ENCODE data around the gene HDAC4.

HDAC4 gene

GRCh38 chr2:239008004-239008403, 392.8 kb downstream of the HDAC4 start:
- Histone ChIP-seq H4K8ac (ENCODE audit: low read depth, low read length) (no peak overlapping the region), H3K9me3 (ENCODE audit: insufficient read depth, low read depth, low read length) (peaks cover 5% of the 10 kb centered on the region), H3K4me1 (ENCODE audit: control insufficient read depth in 1 of 2, insufficient read depth in 2 of 2, low read length in 2 of 2) (no peaks in the 10 kb centered on the region), H3K27ac (ENCODE audit: low read depth, low read length) (no peak overlapping the region), H3K23ac (ENCODE audit: low read length) (no peak overlapping the region), H2BK5ac (ENCODE audit: low read depth, low read length, poor library complexity) (no peak overlapping the region), H3K27me3 (ENCODE audit: insufficient read depth, low read length) (no peaks in the 10 kb centered on the region), H2AK5ac (ENCODE audit: low read length) (no peak overlapping the region), H4K12ac (ENCODE audit: low read depth, low read length) (no peak overlapping the region), H3K4ac (ENCODE audit: low read depth, low read length) (no peak overlapping the region), H3K14ac (ENCODE audit: low read length) (no peak overlapping the region), H2BK120ac (ENCODE audit: insufficient read depth, low read length, poor library complexity) (no peak overlapping the region), H3K4me3 (ENCODE audit: low read depth, low read length) (no peak overlapping the region), H3K36me3 (ENCODE audit: control insufficient read depth in 1 of 2, insufficient read depth in 2 of 2, low read length in 2 of 2) (no peaks in the 10 kb centered on the region), H4K91ac (ENCODE audit: low read depth, low read length) (no peak overlapping the region), H3K79me1 (ENCODE audit: low read length) (no peaks in the 10 kb centered on the region), H3K18ac (ENCODE audit: low read length) (no peak overlapping the region), H2BK12ac (ENCODE audit: low read length) (no peak overlapping the region), H2AFZ (ENCODE audit: insufficient read depth, low read length, poor library complexity) (no peak overlapping the region), H3K9ac (ENCODE audit: low read length) (no peak overlapping the region), H3K79me2 (ENCODE audit: control insufficient read depth, insufficient read depth, low read length, poor library complexity) (no peaks in the 10 kb centered on the region), H3K4me2 (ENCODE audit: low read length) (no peak overlapping the region)
- no peak for DNase-seq
- WGBS (ENCODE audit: extremely low coverage, insufficient coverage, insufficient read length) = no CpG with 5 or more reads among the region's 12 CpGs

- Histone ChIP-seq H3K79me1 (ENCODE audit: low read length) (no peaks in the 10 kb centered on the region), H3K27me3 (ENCODE audit: insufficient read depth, low read length) (no peaks in the 10 kb centered on the region), H2BK120ac (ENCODE audit: insufficient read depth, low read length, poor library complexity) (no peak overlapping the region), H4K12ac (ENCODE audit: low read depth, low read length) (no peak overlapping the region), H3K9ac (ENCODE audit: low read length) (no peak overlapping the region), H2BK5ac (ENCODE audit: low read depth, low read length, poor library complexity) (no peak overlapping the region), H3K36me3 (ENCODE audit: control insufficient read depth in 1 of 2, insufficient read depth in 2 of 2, low read length in 2 of 2) (no peaks in the 10 kb centered on the region), H2AK5ac (ENCODE audit: low read length) (no peak overlapping the region), H3K4me3 (ENCODE audit: low read depth, low read length) (no peak overlapping the region), H3K9me3 (ENCODE audit: insufficient read depth, low read depth, low read length) (peaks cover 3% of the 10 kb centered on the region), H4K91ac (ENCODE audit: low read depth, low read length) (no peak overlapping the region), H3K23ac (ENCODE audit: low read length) (no peak overlapping the region), H2BK12ac (ENCODE audit: low read length) (no peak overlapping the region), H3K4me2 (ENCODE audit: low read length) (no peak overlapping the region), H3K4me1 (ENCODE audit: control insufficient read depth in 1 of 2, insufficient read depth in 2 of 2, low read length in 2 of 2) (no peaks in the 10 kb centered on the region), H3K4ac (ENCODE audit: low read depth, low read length) (no peak overlapping the region), H2AFZ (ENCODE audit: insufficient read depth, low read length, poor library complexity) (no peak overlapping the region), H3K14ac (ENCODE audit: low read length) (no peak overlapping the region), H4K8ac (ENCODE audit: low read depth, low read length) (no peak overlapping the region), H3K18ac (ENCODE audit: low read length) (no peak overlapping the region), H3K27ac (ENCODE audit: low read depth, low read length) (no peak overlapping the region), H3K79me2 (ENCODE audit: control insufficient read depth, insufficient read depth, low read length, poor library complexity) (no peaks in the 10 kb centered on the region)
- DNase-seq = no peak
- WGBS (ENCODE audit: extremely low coverage, insufficient coverage, insufficient read length) = no CpG with 5 or more reads among the region's 10 CpGs
Observed at GRCh38 chr2:239006622-239007285, 394.1 kb downstream of the HDAC4 start.

- H2BK120ac ChIP-seq (ENCODE audit: insufficient read depth, low read length, poor library complexity) = no peak overlapping the region
- H2AK5ac ChIP-seq (ENCODE audit: low read length) = no peak overlapping the region
- H2BK5ac ChIP-seq (ENCODE audit: low read depth, low read length, poor library complexity) = no peak overlapping the region
- no peak overlapping the region for H3K23ac ChIP-seq (ENCODE audit: low read length)
- peaks cover 3% of the 10 kb centered on the region for H3K9me3 ChIP-seq (ENCODE audit: insufficient read depth, low read depth, low read length)
- H3K79me1 ChIP-seq (ENCODE audit: low read length) = no peaks in the 10 kb centered on the region
- H3K27me3 ChIP-seq (ENCODE audit: insufficient read depth, low read length) = no peaks in the 10 kb centered on the region
- H3K4ac ChIP-seq (ENCODE audit: low read depth, low read length) = no peak overlapping the region
- H4K91ac ChIP-seq (ENCODE audit: low read depth, low read length) = no peak overlapping the region
- no CpG with 5 or more reads among the region's 4 CpGs for WGBS (ENCODE audit: extremely low coverage, insufficient coverage, insufficient read length)
- H3K36me3 ChIP-seq (ENCODE audit: control insufficient read depth in 1 of 2, insufficient read depth in 2 of 2, low read length in 2 of 2) = no peaks in the 10 kb centered on the region
- H2BK12ac ChIP-seq (ENCODE audit: low read length) = no peak overlapping the region
- H3K18ac ChIP-seq (ENCODE audit: low read length) = no peak overlapping the region
- H3K79me2 ChIP-seq (ENCODE audit: control insufficient read depth, insufficient read depth, low read length, poor library complexity) = no peaks in the 10 kb centered on the region
- no peaks in the 10 kb centered on the region for H3K4me1 ChIP-seq (ENCODE audit: control insufficient read depth in 1 of 2, insufficient read depth in 2 of 2, low read length in 2 of 2)
- no peak for DNase-seq
- H3K9ac ChIP-seq (ENCODE audit: low read length) = no peak overlapping the region
- H3K4me2 ChIP-seq (ENCODE audit: low read length) = no peak overlapping the region
- H4K12ac ChIP-seq (ENCODE audit: low read depth, low read length) = no peak overlapping the region
- no peak overlapping the region for H3K4me3 ChIP-seq (ENCODE audit: low read depth, low read length)
- no peak overlapping the region for H3K27ac ChIP-seq (ENCODE audit: low read depth, low read length)
- H4K8ac ChIP-seq (ENCODE audit: low read depth, low read length) = no peak overlapping the region
- no peak overlapping the region for H2AFZ ChIP-seq (ENCODE audit: insufficient read depth, low read length, poor library complexity)
- no peak overlapping the region for H3K14ac ChIP-seq (ENCODE audit: low read length)
Observed at GRCh38 chr2:239005586-239005985, 395.2 kb downstream of the HDAC4 start.

- H3K79me2 ChIP-seq (ENCODE audit: control insufficient read depth, insufficient read depth, low read length, poor library complexity) = no peaks in the 10 kb centered on the region
- no peaks in the 10 kb centered on the region for H3K79me1 ChIP-seq (ENCODE audit: low read length)
- no peak overlapping the region for H3K9ac ChIP-seq (ENCODE audit: low read length)
- H2AFZ ChIP-seq (ENCODE audit: insufficient read depth, low read length, poor library complexity) = no peak overlapping the region
- H4K12ac ChIP-seq (ENCODE audit: low read depth, low read length) = no peak overlapping the region
- no peak for DNase-seq
- H4K91ac ChIP-seq (ENCODE audit: low read depth, low read length) = no peak overlapping the region
- no peaks in the 10 kb centered on the region for H3K36me3 ChIP-seq (ENCODE audit: control insufficient read depth in 1 of 2, insufficient read depth in 2 of 2, low read length in 2 of 2)
- no peak overlapping the region for H3K14ac ChIP-seq (ENCODE audit: low read length)
- no peak overlapping the region for H3K27ac ChIP-seq (ENCODE audit: low read depth, low read length)
- no peak overlapping the region for H2BK5ac ChIP-seq (ENCODE audit: low read depth, low read length, poor library complexity)
- no peak overlapping the region for H3K4me3 ChIP-seq (ENCODE audit: low read depth, low read length)
- no peak overlapping the region for H3K4ac ChIP-seq (ENCODE audit: low read depth, low read length)
- no peak overlapping the region for H3K4me2 ChIP-seq (ENCODE audit: low read length)
- no peak overlapping the region for H3K18ac ChIP-seq (ENCODE audit: low read length)
- H2BK120ac ChIP-seq (ENCODE audit: insufficient read depth, low read length, poor library complexity) = no peak overlapping the region
- no peak overlapping the region for H4K8ac ChIP-seq (ENCODE audit: low read depth, low read length)
- no peak overlapping the region for H2BK12ac ChIP-seq (ENCODE audit: low read length)
- H3K9me3 ChIP-seq (ENCODE audit: insufficient read depth, low read depth, low read length) = peaks cover 5% of the 10 kb centered on the region
- no CpG with 5 or more reads among the region's 19 CpGs for WGBS (ENCODE audit: extremely low coverage, insufficient coverage, insufficient read length)
- no peak overlapping the region for H2AK5ac ChIP-seq (ENCODE audit: low read length)
- H3K4me1 ChIP-seq (ENCODE audit: control insufficient read depth in 1 of 2, insufficient read depth in 2 of 2, low read length in 2 of 2) = no peaks in the 10 kb centered on the region
- no peak overlapping the region for H3K23ac ChIP-seq (ENCODE audit: low read length)
- no peaks in the 10 kb centered on the region for H3K27me3 ChIP-seq (ENCODE audit: insufficient read depth, low read length)
Observed at GRCh38 chr2:239004274-239005015, 396.4 kb downstream of the HDAC4 start.
